Measurements from ENCODE around the gene WRAP73. TPM values are rescaled to one million over a fixed set of nuclear protein-coding genes. Genes with fewer than 3 reads are reported as not detected.

WRAP73 gene
- total RNA-seq, 3 donors from 2014 or later: 19.3 to 23.6 (median 20.2) TPM

GRCh38 chr1:3628445-3628844 is 21.5 kb downstream of the WRAP73 start:
- intact Hi-C loops (cut with DNase I; ENCODE audit: low total_unique reads): no loop called here
- Histone ChIP-seq H3K27me3 (no peaks in the 10 kb centered on the region), H3K4me3 (no peak overlapping the region), H3K27ac (no peak overlapping the region), H3K4me1 (peaks cover 0 to 2% of the 10 kb centered on the region in 2 donors), H3K9me3 (no peaks in the 10 kb centered on the region), H3K36me3 (peaks cover 7% of the 10 kb centered on the region)
- DNase-seq (ENCODE audit: low spot score in 2 of 2): no peak
- TF ChIP-seq POLR2A (IDR thresholded peaks at IDR 0.05) (no peak), POLR2AphosphoS5 (IDR thresholded peaks at IDR 0.05) (no peak), CTCF (IDR thresholded peaks at IDR 0.05) (no peak)

- DNase-seq (ENCODE audit: low spot score in 2 of 2): no peak
- Histone ChIP-seq H3K27ac (no peak overlapping the region), H3K27me3 (no peaks in the 10 kb centered on the region), H3K36me3 (peaks cover 7% of the 10 kb centered on the region), H3K4me1 (peaks cover 6% of the 10 kb centered on the region in 2 donors), H3K4me3 (no peak overlapping the region), H3K9me3 (no peaks in the 10 kb centered on the region)
- no peak for TF ChIP-seq POLR2AphosphoS5 (IDR thresholded peaks at IDR 0.05)
- no peak for TF ChIP-seq CTCF (IDR thresholded peaks at IDR 0.05)
- no peak for TF ChIP-seq POLR2A (IDR thresholded peaks at IDR 0.05)
- intact Hi-C loops (cut with DNase I; ENCODE audit: low total_unique reads): no loop called here
Observed at GRCh38 chr1:3627515-3628253, 22.2 kb downstream of the WRAP73 start.

GRCh38 chr1:3626025-3626424 is 23.9 kb downstream of the WRAP73 start:
- intact Hi-C loops (cut with DNase I; ENCODE audit: low total_unique reads): no loop called here
- H3K27ac ChIP-seq: no peak overlapping the region
- peaks cover 7% of the 10 kb centered on the region for H3K36me3 ChIP-seq
- H3K4me1 ChIP-seq: peaks cover 6% of the 10 kb centered on the region in 2 donors
- TF ChIP-seq POLR2AphosphoS5 (IDR thresholded peaks at IDR 0.05) (no peak), CTCF (IDR thresholded peaks at IDR 0.05) (no peak), POLR2A (IDR thresholded peaks at IDR 0.05) (no peak)
- H3K9me3 ChIP-seq: no peaks in the 10 kb centered on the region
- H3K4me3 ChIP-seq: peak overlapping the region; percentile 91 to 100 (median 96)
- DNase-seq (ENCODE audit: low spot score in 2 of 2): no peak
- H3K27me3 ChIP-seq: no peaks in the 10 kb centered on the region

GRCh38 chr1:3625151-3625907 is 24.6 kb downstream of the WRAP73 start:
- Histone ChIP-seq H3K4me3 (peak overlapping the region; percentile 91 to 100 (median 96)), H3K36me3 (peaks cover 7% of the 10 kb centered on the region), H3K9me3 (no peaks in the 10 kb centered on the region), H3K27ac (peak overlapping the region; percentile 85 to 95), H3K27me3 (no peaks in the 10 kb centered on the region), H3K4me1 (peaks cover 6% of the 10 kb centered on the region in 2 donors)
- no peak for TF ChIP-seq CTCF (IDR thresholded peaks at IDR 0.05)
- TF ChIP-seq POLR2AphosphoS5 (IDR thresholded peaks at IDR 0.05): no peak
- no peak for TF ChIP-seq POLR2A (IDR thresholded peaks at IDR 0.05)
- DNase-seq (ENCODE audit: low spot score in 2 of 2): no peak
- intact Hi-C loops (cut with DNase I; ENCODE audit: low total_unique reads): no loop called here
